Calu3 (cell line): ENCODE data around the gene DNASE1L1. TPM values are rescaled to one million over a fixed set of nuclear protein-coding genes. Genes with fewer than 3 reads are reported as not detected.

Experiments used
- BruUV-seq: library from RNA; stranded (reverse); fragments of 400-500 nt; replicated peaks from 2 replicates; lab custom pipeline; 2021; lab: Mats Ljungman, UMichigan
- CTCF ChIA-PET: fragments of 300-600 bp; sonication (Branson Sonifier 250); formaldehyde crosslinking; loops from one replicate; lab custom pipeline; 2022; ENCODE audit warnings: antibody characterized with exemption; lab: Charles Lee
- DNase-seq: peaks from one replicate; pipeline ENCODE4 v3.0.0; 2022
- H3K27ac Mint-ChIP-seq: one replicate; pipeline ENCODE4 v1.8.0; 2022; ENCODE audit warnings: mixed read lengths; ENCODE audit not compliant: unreplicated experiment
- H3K27me3 Mint-ChIP-seq: one replicate; pipeline ENCODE4 v1.8.0; 2022; ENCODE audit warnings: mixed read lengths; ENCODE audit not compliant: unreplicated experiment
- H3K36me3 Mint-ChIP-seq: one replicate; pipeline ENCODE4 v1.8.0; 2022; ENCODE audit warnings: mild to moderate bottlenecking, moderate library complexity, mixed read lengths; ENCODE audit not compliant: insufficient read depth, unreplicated experiment
- H3K4me1 Mint-ChIP-seq: one replicate; pipeline ENCODE4 v1.8.0; 2022; ENCODE audit warnings: mild to moderate bottlenecking, low read depth, mixed read lengths; ENCODE audit not compliant: unreplicated experiment
- H3K4me3 Mint-ChIP-seq: one replicate; pipeline ENCODE4 v1.8.0; 2022; ENCODE audit warnings: mild to moderate bottlenecking, low read depth, moderate library complexity, mixed read lengths; ENCODE audit not compliant: unreplicated experiment
- H3K9me3 Mint-ChIP-seq: one replicate; pipeline ENCODE4 v1.8.0; 2022; ENCODE audit warnings: low read depth, mixed read lengths; ENCODE audit not compliant: unreplicated experiment
- intact Hi-C: fragments of 100-400 bp; cut with micrococcal nuclease; formaldehyde crosslinking; loops from one replicate; pipeline ENCODE4 v1.10.0; 2022; ENCODE audit not compliant: unreplicated experiment
- total RNA-seq: library from RNA; stranded (reverse); gene quantifications from 2 replicates; pipeline ENCODE4 v1.2.3, GENCODE V29; 2022
- TF ChIP-seq, protein P1 (sequence below): fragments of 200-600 bp; IDR thresholded peaks from one replicate; pipeline ENCODE4 v1.8.0; 2022; ENCODE audit warnings: antibody characterized with exemption; ENCODE audit not compliant: unreplicated experiment

The DNASE1L1 gene
- total RNA-seq, 1 experiment from 2014 or later: 30.6 TPM

DNA sequence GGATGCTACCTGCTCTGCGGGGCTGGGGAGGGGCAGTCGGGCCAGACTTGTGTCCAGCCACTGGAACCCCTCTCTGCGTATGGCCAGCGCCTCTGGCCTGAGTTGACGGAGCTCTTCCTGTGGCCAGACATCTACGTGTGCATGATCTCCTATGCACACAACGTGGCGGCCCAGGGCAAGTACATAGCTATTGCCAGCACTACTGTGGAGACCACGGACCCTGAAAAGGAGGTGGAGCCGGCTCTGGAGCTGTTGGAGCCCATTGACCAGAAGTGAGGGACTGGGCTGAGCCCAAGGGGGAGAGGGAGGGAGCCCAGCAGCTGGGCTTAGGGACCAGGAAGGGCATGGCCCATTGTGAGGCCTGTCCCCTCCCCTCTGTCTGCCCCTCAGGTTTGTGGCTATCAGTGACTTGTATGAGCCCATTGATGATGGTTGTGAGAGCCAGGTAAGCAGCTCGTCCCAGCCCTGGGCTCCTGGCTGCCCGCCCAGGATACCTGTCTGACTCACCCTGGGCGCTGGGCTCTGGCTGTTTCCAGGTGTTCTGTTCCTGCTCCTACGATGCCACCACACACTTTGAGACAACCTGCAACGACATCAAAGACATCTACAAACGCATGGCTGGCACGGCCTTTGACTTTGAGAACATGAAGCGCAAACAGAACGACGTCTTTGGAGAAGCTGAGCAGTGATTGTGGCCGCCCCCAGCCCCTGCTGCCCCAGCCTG lies 33.1 kb upstream of the DNASE1L1 start:
- intact Hi-C loops: no loop called here
- peaks cover 76% of the 10 kb centered on the region for H3K36me3 Mint-ChIP-seq
- BruUV-seq: TSS peak; percentile 35
- TF ChIP-seq, protein P1, sequence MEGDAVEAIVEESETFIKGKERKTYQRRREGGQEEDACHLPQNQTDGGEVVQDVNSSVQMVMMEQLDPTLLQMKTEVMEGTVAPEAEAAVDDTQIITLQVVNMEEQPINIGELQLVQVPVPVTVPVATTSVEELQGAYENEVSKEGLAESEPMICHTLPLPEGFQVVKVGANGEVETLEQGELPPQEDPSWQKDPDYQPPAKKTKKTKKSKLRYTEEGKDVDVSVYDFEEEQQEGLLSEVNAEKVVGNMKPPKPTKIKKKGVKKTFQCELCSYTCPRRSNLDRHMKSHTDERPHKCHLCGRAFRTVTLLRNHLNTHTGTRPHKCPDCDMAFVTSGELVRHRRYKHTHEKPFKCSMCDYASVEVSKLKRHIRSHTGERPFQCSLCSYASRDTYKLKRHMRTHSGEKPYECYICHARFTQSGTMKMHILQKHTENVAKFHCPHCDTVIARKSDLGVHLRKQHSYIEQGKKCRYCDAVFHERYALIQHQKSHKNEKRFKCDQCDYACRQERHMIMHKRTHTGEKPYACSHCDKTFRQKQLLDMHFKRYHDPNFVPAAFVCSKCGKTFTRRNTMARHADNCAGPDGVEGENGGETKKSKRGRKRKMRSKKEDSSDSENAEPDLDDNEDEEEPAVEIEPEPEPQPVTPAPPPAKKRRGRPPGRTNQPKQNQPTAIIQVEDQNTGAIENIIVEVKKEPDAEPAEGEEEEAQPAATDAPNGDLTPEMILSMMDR: no peak
- no peak overlapping the region for H3K4me3 Mint-ChIP-seq
- H3K27me3 Mint-ChIP-seq: no peaks in the 10 kb centered on the region
- H3K4me1 Mint-ChIP-seq: peaks cover 14% of the 10 kb centered on the region
- CTCF ChIA-PET: interaction anchor here (0.6 kb wide), 1 partner anchor 71 kb away, joined by 3 read pairs; no protein-coding TSS in a partner anchor
- peak; percentile 62 for DNase-seq
- no peak overlapping the region for H3K27ac Mint-ChIP-seq
- no peaks in the 10 kb centered on the region for H3K9me3 Mint-ChIP-seq

DNA sequence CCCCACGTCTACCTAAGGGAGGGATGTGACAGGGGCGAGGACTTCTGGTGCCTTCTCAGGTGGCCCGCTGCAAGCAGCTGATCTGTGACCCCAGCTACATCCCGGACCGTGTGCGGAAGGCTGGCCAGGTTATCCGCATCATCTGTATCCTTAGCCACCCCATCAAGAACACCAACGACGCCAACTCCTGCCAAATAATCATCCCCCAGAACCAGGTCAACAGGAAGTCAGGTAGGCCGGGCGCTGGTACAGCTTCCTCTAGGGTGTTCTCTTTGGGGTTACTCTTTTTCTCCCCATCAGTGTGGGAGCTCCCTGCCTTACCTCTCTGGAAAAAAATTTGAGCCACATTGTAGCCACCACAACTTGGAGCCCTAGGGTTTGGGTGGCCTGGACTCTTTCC lies 32.5 kb upstream of the DNASE1L1 start:
- no TSS peak for BruUV-seq
- H3K36me3 Mint-ChIP-seq: peaks cover 76% of the 10 kb centered on the region
- H3K4me1 Mint-ChIP-seq: peaks cover 14% of the 10 kb centered on the region
- no peaks in the 10 kb centered on the region for H3K27me3 Mint-ChIP-seq
- no peaks in the 10 kb centered on the region for H3K9me3 Mint-ChIP-seq
- intact Hi-C loops: no loop called here
- DNase-seq: no peak
- CTCF ChIA-PET: interaction anchor here (0.6 kb wide), 1 partner anchor 71 kb away, joined by 3 read pairs; no protein-coding TSS in a partner anchor
- TF ChIP-seq, protein P1: no peak
- H3K27ac Mint-ChIP-seq: no peak overlapping the region
- no peak overlapping the region for H3K4me3 Mint-ChIP-seq

DNA sequence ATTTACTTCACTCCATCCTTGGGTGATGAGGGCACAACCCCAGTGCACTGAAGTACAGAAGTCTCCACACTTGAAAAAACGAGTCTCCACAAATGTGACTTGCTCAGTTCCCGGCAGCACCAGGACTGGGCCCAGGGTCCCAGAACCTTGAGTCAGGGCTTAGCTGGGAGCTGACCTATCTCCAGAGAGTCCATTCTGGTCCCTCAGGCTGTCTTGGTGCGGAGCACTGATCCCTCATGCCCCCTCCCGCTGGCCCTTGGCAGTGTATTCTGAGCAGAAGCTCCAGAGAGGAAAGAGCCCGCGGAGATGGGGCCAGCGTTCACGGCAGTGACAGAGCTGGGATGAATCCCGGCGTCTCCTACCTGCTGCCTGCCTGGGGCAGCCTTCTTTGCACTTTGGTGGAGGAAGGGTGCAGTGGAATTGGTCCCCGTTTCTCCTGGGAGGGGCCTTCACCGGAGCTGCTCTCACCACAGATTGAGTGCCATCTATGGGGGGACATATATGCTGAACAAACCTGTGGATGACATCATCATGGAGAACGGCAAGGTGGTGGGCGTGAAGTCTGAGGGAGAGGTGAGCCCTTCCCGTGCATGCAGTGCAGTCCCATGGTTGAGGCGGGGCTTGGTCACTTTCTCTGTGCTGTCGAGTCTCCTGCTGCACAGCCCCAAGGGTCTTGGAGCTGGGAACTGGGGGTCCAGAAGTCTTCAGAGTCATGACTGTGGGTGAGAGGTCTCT lies 31.7 kb upstream of the DNASE1L1 start:
- no peak overlapping the region for H3K27ac Mint-ChIP-seq
- H3K27me3 Mint-ChIP-seq: no peaks in the 10 kb centered on the region
- BruUV-seq: no TSS peak
- H3K9me3 Mint-ChIP-seq: no peaks in the 10 kb centered on the region
- DNase-seq: no peak
- H3K36me3 Mint-ChIP-seq: peaks cover 76% of the 10 kb centered on the region
- TF ChIP-seq, protein P1: no peak
- peaks cover 14% of the 10 kb centered on the region for H3K4me1 Mint-ChIP-seq
- CTCF ChIA-PET: interaction anchor here (0.6 kb wide), 1 partner anchor 91 kb away, joined by 4 read pairs; no protein-coding TSS in a partner anchor
- intact Hi-C loops: no loop called here
- no peak overlapping the region for H3K4me3 Mint-ChIP-seq

DNA sequence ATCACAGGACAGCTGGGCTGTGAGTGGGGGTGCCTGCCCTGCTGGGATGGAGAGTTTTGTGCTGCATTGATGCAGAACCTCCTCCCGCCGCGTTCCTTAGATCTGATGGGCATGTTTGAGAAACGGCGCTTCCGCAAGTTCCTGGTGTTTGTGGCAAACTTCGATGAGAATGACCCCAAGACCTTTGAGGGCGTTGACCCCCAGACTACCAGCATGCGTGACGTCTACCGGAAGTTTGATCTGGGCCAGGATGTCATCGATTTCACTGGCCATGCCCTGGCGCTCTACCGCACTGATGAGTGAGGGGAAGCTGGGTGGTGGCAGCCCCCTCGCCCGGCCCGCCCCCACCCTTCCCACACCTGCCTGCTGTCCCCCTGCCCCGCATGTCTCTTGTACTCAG lies 30.8 kb upstream of the DNASE1L1 start:
- Mint-ChIP-seq H3K27me3 (no peaks in the 10 kb centered on the region), H3K4me3 (no peak overlapping the region), H3K36me3 (peaks cover 78% of the 10 kb centered on the region), H3K9me3 (no peaks in the 10 kb centered on the region), H3K4me1 (peaks cover 14% of the 10 kb centered on the region), H3K27ac (no peak overlapping the region)
- TF ChIP-seq, protein P1: no peak
- no peak for DNase-seq
- no TSS peak for BruUV-seq
- intact Hi-C loops: no loop called here
- CTCF ChIA-PET: no interaction called here
